Measurements from ENCODE around the gene SPEM2.
A peak's percentile ranks its signal among the peaks of the same experiment; 100 is the strongest.

- 0 out of 2 replicates have a peak, but pooled peaks have one; percentile 4 for TF ChIP-seq POLR2AphosphoS5 (IDR thresholded peaks at IDR 0.05; ENCODE audit: low read depth, low read length)
- no peak for TF ChIP-seq CTCF (IDR thresholded peaks at IDR 0.05 in 2 of 3, conservative IDR thresholded peaks at IDR 0.05 in 1 of 3; ENCODE audit: borderline replicate concordance in 1 of 3, insufficient read depth in 1 of 3, low read depth in 2 of 3, low read length in 2 of 3)
Measured at GRCh38 chr17:7460850-7461660, 35.6 kb downstream of the SPEM2 start.

Measured in HCT116 (cell line).